HG03521 (cell line): ENCODE measurements around the gene JRKL.
"Not testable (repeated sequence)": the region's sequence is repeated elsewhere in the genome, so short reads cannot be mapped to it uniquely, and the experiment has no call there.

Experiments used
- ATAC-seq: cut with Tn5 transposase; IDR thresholded peaks from one replicate; pipeline ENCODE4 v1.9.1; 2021; ENCODE audit warnings: mild to moderate bottlenecking, moderate library complexity; ENCODE audit not compliant: unreplicated experiment

Gene JRKL

GRCh38 chr11:96393753-96394348 is 4.0 kb downstream of the JRKL start:
- no peak for ATAC-seq

- ATAC-seq = no peak
These were observed 5.0 kb downstream of the JRKL start for GRCh38 chr11:96394773-96395172.

DNA sequence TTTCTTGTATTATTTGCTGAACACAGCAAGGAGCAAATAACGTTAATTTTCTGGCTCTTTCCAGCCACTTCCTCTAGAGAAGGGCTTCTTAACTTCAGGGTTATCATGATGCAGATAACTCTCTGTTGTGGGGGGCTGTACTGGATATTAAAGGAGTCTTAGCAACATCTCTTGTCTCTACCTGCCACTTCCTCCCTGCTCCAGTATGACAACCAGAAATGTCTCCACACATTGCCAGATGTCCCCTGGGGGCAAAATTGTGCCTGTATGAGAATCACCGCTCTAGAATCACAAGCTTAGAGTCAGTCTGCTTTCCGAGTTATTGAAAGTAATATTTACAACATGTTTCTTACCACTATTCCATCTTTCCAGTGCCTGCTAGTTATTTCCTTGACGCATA is 6.8 kb downstream of the JRKL start:
- no peak for ATAC-seq

GRCh38 chr11:96397863-96398262 is 8.1 kb downstream of the JRKL start:
- no peak for ATAC-seq

- no peak for ATAC-seq
These were observed 10.9 kb downstream of the JRKL start for GRCh38 chr11:96400697-96401096.

DNA sequence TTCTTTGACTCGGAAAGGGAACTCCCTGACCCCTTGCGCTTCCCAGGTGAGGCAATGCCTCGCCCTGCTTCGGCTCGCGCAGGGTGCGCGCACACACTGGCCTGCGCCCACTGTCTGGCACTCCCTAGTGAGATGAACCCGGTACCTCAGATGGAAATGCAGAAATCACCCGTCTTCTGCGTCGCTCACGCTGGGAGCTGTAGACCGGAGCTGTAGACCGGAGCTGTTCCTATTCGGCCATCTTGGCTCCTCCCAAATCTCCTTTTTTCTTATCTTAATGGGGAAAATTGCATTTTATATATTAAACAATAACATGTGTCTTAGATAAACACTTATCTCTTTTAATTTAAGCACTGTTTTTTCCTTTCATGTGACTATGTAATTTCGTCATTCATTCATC is 21.6 kb downstream of the JRKL start:
- ATAC-seq = not testable (repeated sequence)

GRCh38 chr11:96412761-96413381 is 23.1 kb downstream of the JRKL start:
- ATAC-seq = no peak

GRCh38 chr11:96413408-96413807 is 23.6 kb downstream of the JRKL start:
- no peak for ATAC-seq

DNA sequence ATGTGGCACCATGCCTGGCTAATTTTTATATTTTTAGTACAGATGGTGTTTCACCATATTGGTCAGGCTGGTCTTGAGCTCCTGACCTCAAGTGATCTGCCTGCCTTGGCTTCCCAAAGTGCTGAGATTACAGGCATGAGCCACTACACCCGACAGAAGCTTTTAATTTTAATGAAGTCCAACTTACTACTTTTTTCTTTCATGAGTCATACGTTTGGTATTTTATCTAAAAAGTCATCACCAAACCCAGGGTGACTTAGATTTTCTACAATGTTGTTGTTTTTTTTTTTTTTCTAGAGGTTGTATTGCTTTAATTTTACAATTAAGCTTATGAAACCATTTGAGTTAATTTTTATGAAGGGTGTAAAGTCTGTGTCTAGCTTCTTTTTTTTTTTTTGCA is 34.9 kb downstream of the JRKL start:
- no peak for ATAC-seq

DNA sequence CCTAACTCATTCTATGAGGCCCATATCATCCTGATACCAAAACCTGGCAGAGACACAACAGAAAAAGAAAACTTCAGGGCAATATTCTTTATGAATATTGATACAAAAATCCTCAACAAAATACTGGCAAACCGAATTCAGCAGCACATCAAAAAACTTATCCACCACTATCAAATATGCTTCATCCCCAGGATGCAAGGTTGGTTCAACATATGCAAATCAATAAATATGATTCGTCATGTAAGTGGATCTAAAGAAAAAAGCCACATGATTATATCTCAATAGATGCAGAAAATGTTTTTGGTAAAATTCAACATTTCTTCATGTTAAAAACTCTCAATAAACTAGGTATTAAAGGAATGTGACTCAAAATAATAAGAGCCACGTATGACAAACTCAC is 40.9 kb downstream of the JRKL start:
- ATAC-seq = no peak

GRCh38 chr11:96432654-96433053 is 42.8 kb downstream of the JRKL start:
- not testable (repeated sequence) for ATAC-seq
